ENCODE data around the gene SASH1.
"Not testable (repeated sequence)": the region's sequence is repeated elsewhere in the genome, so short reads cannot be mapped to it uniquely, and the experiment has no call there.

SASH1 gene

GRCh38 chr6:148329596-148330381, 12.8 kb upstream of the SASH1 start:
- no peak for DNase-seq

DNA sequence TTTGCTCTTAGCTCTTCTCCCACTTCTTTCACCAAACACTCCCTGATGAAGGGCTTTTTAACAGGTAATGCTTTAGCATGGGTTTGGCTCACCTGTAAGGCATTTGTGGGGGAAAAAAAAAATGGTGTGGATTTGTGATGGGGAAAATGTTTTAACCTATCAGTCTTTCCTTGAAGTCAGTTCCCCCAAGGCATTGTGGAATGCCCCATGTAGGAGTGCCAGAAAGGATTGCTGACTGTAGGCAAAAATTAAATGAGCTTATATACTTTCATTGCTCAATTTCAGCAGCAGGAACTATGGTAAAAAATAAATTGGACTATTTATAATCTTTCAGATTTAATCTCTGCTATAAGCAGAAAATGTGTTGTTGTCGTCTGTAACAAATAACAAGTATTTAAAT, 10.6 kb upstream of the SASH1 start:
- DNase-seq = no peak

GRCh38 chr6:148336901-148337300, 5.7 kb upstream of the SASH1 start:
- DNase-seq = no peak

DNA sequence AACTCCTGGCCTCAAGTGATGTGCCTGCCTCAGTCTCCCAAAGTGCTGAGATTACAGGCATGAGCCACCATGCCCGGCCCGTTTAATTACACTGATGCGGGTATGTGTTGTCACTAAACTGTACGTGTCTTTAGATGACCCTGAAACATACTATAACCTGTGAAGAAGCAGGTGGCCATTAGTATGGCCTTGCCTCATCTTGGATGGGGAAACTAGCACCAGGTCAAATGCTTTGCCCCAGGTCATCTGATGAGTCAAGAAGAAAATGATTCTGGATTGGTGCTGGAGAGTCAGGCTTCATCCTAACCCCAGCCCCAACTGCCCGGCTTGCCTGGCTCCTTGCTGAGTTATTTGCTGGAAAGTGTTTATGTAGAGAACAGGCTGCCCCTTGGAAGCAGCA, 2.9 kb upstream of the SASH1 start:
- DNase-seq = no peak

- DNase-seq = no peak
Observed at GRCh38 chr6:148340586-148341297, 1.9 kb upstream of the SASH1 start.

GRCh38 chr6:148342100-148342349, 613 bp upstream of the SASH1 start:
- DNase-seq = no peak

GRCh38 chr6:148343047-148343782, 577 bp downstream of the SASH1 start:
- DNase-seq = no peak

DNA sequence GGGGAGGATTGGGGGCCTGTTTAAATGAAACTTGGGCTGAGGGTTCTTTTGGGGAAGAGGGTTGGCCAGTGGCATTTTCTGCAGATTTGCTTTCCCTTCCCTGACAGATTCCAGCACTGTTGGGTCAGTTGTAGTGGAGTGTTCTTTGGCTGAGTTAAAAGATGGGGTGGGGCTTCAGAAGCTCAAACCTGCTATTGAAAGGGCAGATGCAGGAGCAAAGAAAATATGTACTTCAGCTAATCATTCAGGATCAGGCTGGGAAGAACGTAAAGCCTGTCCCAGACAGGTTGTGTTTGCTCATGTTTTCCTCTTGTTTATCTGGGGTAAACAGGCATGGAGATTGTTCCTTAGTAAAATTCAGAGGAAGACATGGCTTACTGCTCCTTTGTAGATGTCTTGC, 2.5 kb downstream of the SASH1 start:
- DNase-seq = no peak

GRCh38 chr6:148345578-148345977, 2.9 kb downstream of the SASH1 start:
- DNase-seq = no peak

DNA sequence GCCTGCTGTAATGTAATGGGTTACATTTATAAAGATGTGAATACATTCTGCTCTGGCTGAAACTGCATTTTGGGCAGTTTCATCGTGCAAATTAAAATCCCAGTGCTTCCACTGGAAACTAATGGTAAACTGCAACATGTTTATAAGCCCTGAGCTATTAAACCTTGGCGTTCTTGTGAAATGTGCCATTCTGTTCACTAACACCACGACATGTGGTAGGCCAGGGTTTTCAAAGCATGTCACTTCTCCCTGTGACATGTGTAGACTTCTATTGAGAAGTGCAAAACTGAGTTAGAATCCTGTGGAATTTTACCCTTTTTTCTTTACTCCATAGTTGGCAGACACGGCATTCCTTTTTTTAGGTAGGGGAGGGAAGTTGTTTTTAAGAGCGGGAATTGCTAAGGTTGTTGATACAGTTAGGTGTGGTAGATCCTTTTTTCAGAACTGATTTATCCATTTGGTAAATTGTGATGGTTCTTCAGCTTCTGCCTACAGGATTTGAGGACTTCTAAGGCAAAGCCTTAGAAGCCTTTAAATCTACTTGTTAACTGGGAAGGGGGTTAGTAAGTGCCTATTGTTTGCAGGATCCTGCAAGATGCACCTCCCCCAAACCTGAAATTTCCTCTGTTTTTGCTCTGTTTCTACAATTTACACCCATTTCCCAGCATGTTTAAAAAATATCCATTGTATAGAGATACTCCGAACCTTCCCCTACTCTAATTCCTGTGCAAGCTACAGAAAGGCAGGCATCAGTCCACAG, 4.2 kb downstream of the SASH1 start:
- DNase-seq = no peak

DNA sequence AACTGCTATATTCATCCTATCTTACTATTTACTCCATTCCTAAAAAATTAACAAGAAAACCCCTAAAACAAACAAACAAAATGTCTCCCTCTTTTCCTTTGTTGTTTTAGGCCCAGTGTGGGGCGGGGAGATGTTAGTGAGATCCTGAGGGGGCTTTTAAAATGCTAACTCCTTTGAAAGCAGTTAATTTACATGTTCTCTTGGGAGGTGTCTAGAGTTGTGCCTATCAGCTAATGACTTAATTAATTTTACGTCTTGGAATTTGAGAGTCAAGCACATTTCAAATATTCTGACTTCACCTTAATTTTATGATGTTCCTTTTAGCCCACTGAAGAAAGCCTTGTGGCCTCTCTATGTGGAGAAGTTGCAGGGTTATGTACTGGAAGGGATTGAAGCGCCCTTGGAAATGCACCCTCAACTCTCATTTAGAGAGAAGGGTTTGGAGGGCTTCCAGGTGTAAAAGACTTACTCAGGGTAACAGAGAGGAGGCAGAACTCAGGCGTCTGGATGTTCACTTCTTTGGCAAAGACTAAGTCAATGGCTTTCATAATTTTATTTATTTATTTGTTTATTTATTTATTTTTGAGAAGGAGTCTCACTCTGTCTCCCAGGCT, 4.9 kb downstream of the SASH1 start:
- no peak for DNase-seq

DNA sequence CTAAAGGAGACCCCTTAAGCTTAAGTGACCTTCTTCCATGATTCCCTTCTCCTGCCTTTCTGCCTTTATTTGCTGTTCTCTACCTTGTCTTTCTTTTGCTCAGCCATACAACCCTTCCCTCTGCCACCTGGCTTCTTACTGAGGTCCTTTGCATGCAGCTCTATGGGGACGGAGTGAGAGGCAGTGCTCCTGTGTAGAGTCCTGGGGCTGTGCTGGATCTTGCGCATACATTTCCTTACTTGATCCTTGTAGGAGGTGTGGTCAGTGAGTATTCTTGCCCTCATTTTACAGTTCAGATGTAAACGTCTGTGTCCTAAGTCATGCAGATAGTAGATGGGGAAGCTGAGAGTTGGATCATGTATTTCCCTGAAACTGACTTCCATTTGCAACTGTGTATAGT, 5.7 kb downstream of the SASH1 start:
- no peak for DNase-seq

GRCh38 chr6:148348778-148349177, 6.1 kb downstream of the SASH1 start:
- no peak for DNase-seq

DNA sequence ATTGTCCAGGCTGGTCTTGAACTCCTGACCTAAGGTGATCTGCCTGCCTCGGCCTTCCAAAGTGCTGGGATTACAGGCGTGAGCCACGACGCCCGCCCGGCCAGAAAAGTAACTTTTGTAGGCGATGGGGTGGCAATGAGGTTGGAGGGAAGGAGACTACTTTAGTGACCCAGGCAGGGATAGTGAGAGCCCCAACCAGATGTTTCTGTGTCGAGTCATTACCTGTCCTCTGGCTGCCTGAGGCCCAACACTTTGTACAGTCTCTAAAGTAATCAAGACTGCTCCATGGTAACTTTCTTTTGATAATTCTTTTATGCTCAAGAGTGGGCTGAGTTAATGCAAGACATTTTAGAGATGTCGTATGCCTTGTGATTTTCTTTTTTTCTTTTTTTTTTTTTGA, 6.8 kb downstream of the SASH1 start:
- no peak for DNase-seq

GRCh38 chr6:148351309-148351708, 8.7 kb downstream of the SASH1 start:
- DNase-seq = no peak

DNA sequence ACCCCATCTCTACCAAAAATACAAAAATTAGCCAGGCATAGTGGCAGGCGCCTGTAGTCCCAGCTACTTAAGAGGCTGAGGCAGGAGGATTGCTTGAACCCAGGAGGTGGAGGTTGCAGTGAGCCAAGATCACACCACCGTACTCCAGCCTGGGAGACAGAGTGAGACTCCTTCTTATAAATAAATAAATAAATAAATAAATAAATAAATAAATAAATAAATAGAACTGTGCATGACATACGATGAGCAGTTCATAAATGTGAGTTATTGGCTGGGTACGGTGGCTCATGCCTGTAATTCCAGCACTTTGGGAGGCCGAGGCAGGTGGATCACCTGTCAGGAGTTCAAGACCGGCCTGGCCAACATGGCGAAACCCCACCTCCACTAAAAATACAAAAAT, 9.8 kb downstream of the SASH1 start:
- DNase-seq = not testable (repeated sequence)

DNA sequence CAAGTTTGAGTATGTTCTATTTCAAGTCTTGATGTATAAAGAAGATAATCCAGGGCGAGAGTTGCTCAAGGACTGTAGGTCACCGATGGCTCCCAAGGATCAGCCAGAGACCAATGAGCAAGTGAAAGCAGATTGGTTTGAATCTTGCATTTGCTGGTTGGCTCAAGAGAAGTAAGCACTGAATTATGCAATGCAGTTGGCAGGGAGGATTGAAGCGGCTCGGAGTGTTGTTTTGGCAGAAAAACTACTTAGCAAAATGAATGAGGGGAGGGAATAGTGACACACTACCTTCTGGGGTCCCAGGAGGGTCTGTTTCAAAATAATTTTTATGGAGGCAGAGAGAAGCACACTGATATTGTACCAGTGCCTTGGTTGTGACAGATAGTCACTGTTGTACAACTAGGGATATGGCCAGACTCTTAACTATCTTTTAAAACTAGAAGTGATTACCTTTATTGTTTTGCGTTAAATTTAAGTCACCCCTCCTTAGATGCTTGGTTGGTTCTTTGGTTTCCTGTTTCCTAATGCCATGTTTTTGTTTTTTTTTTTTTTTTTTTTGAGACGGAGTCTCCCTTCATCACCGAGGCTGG, 15.7 kb downstream of the SASH1 start:
- DNase-seq = no peak

DNA sequence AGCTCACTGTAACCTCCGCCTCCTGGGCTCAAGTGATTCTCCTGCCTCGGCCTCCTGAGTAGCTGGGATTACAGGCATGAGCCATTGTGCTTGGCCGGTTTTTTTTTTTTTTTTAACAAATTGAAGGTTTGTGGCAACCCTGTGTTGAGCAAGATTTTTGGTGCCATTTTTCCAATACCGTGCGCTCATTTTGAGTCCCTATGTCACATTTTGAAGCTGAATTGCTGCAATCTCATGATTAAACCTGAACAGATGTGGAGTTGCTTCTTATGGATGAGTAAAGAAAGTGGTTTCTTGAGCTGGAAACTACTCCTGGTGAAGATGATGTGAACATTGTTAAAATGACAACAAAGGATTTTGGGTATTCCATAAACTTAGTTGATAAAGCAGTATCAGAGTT, 16.6 kb downstream of the SASH1 start:
- no peak for DNase-seq

- no peak for DNase-seq
Observed at GRCh38 chr6:148364056-148364824, 21.6 kb downstream of the SASH1 start.

DNA sequence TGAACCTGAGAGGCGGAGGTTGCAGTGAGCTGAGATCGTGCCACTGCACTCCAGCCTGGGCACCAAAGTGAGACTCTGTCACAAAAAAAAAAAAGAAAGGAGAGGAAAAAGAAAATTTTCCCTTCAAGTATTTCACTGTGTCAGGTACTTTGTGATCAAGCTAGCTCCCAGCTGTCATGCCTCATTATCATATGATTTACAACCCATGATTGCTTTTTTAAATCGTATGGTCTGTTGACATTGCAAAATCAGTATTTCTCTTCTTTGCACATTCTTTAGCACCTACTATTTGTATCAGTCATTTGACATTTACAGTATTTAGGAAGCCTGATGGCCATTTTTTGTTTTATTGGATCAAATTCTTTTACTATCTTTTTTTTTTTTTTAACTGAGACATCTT, 22.4 kb downstream of the SASH1 start:
- DNase-seq = no peak

- no peak for DNase-seq
Observed at GRCh38 chr6:148367411-148368024, 24.9 kb downstream of the SASH1 start.

Data from AML-193 (cell line).